Spleen (tissue), 11 donors: ENCODE results near the gene KPNA6. TPM values are rescaled to one million over a fixed set of nuclear protein-coding genes. Genes with fewer than 3 reads are reported as not detected.

Experiments used
- DNase-seq: peaks from one replicate; pipeline ENCODE4 v3.0.0-alpha.2; 2020
- H3K27ac ChIP-seq, 8 donors: fragments of 200-600 bp; sonication (generic) in 7 of 8; 1 replicate in 4 of 8; 2 replicates in 4 of 8; pipeline versions ENCODE4 v1.5.0 to v1.8.0; 2016 to 2021; ENCODE audit warnings: inconsistent platforms in 4 of 8, mild to moderate bottlenecking in 4 of 8, moderate library complexity in 1 of 8
- H3K27me3 ChIP-seq, 7 donors: fragments of 200-600 bp; sonication (generic) in 6 of 7; replicated peaks in 1 of 7; 1 replicate in 4 of 7; 2 replicates in 3 of 7; pipeline versions ENCODE4 v1.5.0 to v1.8.0; 2016 to 2021; ENCODE audit warnings: inconsistent platforms in 3 of 7, mild to moderate bottlenecking in 1 of 7
- H3K36me3 ChIP-seq, 6 donors: fragments of 200-600 bp; sonication (generic) in 5 of 6; 1 replicate in 4 of 6; 2 replicates in 2 of 6; pipeline versions ENCODE4 v1.5.0 to v1.8.0; 2016 to 2021; ENCODE audit warnings: inconsistent platforms in 2 of 6
- H3K4me1 ChIP-seq, 6 donors: fragments of 200-600 bp; sonication (generic) in 5 of 6; 1 replicate in 3 of 6; 2 replicates in 3 of 6; pipeline versions ENCODE4 v1.5.0 to v1.8.0; 2016 to 2021; ENCODE audit warnings: inconsistent platforms in 3 of 6
- H3K4me3 ChIP-seq, 8 donors: fragments of 200-600 bp; sonication (generic) in 7 of 8; 1 replicate in 4 of 8; 2 replicates in 4 of 8; pipeline versions ENCODE4 v1.5.0 to v1.8.0; 2016 to 2021; ENCODE audit warnings: inconsistent platforms in 4 of 8, mild to moderate bottlenecking in 4 of 8, moderate library complexity in 2 of 8
- H3K9me3 ChIP-seq, 8 donors: fragments of 200-600 bp; sonication (generic) in 7 of 8; 1 replicate in 4 of 8; 2 replicates in 4 of 8; pipeline versions ENCODE4 v1.5.0 to v1.8.0; 2016 to 2021; ENCODE audit warnings: inconsistent platforms in 4 of 8
- POLR2A ChIP-seq, 3 donors: fragments of 450-650 bp; IDR thresholded peaks; one replicate each; pipeline ENCODE4 v1.5.1; 2017; ENCODE audit warnings: antibody characterized with exemption in 3 of 3, mild to moderate bottlenecking in 1 of 3
- POLR2AphosphoS5 ChIP-seq, 3 donors: sonication (generic); formaldehyde crosslinking; IDR thresholded peaks; one replicate each; pipeline ENCODE4 v1.5.1; 2017; ENCODE audit warnings: antibody characterized with exemption in 3 of 3
- WGBS, 5 donors: extraction: QIAGEN DNeasy Blood & Tissue Kit in 3 of 5; methylation state at CpG; one replicate each; pipeline versions ENCODE4 v1.1.5 to v1.1.7; 2013 to 2018; 5-methylcytosine and 5-hydroxymethylcytosine counted together
- intact Hi-C: fragments of 100-400 bp; cut with DNase I; formaldehyde crosslinking; loops from one replicate; pipeline ENCODE4 v1.15.0; 2023; ENCODE audit warnings: low total_unique reads
- polyA plus RNA-seq, 3 donors: library from polyadenylated mRNA; stranded (reverse); fragments of 200-250 nt; gene quantifications; one replicate each; pipeline ENCODE4 v1.2.1, GENCODE V29; 2013
- total RNA-seq, 7 donors: library from RNA; depleted of rRNA in 3 of 7; stranded (reverse); fragments of >200 nt in 3 of 7; fragmentation: NEBNext Ultra II Directional in 4 of 7; extraction: Animal tissue kit (Norgen Biotek cat#: 25700) in 4 of 7; gene quantifications; one replicate each; pipeline versions ENCODE4 v1.1.0 to v1.2.1, GENCODE V29; 2016 to 2021
- TF ChIP-seq, protein P1 (sequence below), 11 experiments: fragments of 200-600 bp in 7 of 11; fragments of 450-650 bp in 4 of 11; sonication (generic) in 4 of 11; IDR thresholded peaks in 8 of 11; conservative IDR thresholded peaks in 3 of 11; 1 replicate in 7 of 11; 2 replicates in 4 of 11; pipeline versions ENCODE4 v1.4.0 to v1.8.0; 2016 to 2021; ENCODE audit warnings: antibody characterized with exemption in 11 of 11, inconsistent platforms in 4 of 11, mild to moderate bottlenecking in 1 of 11
- donor health status: healthy with polysubstance abuse.
- donor health status: DM: no; HTN: no; CAD: no; lungs with moderate emphysema.
- donor health status: DM: no; HTN: no; CAD: no.
- donor health status: Bipolar disorder and iron deficiency.
- donor health status: healthy.
- donor health status: DM: no; HTN: no; CAD: no.
- donor health status: DM: yes; HTN: yes; CAD: no.

Gene KPNA6
- total and polyA plus RNA-seq, 10 donors = 3.5 to 57.1 (median 38.2) TPM

DNA sequence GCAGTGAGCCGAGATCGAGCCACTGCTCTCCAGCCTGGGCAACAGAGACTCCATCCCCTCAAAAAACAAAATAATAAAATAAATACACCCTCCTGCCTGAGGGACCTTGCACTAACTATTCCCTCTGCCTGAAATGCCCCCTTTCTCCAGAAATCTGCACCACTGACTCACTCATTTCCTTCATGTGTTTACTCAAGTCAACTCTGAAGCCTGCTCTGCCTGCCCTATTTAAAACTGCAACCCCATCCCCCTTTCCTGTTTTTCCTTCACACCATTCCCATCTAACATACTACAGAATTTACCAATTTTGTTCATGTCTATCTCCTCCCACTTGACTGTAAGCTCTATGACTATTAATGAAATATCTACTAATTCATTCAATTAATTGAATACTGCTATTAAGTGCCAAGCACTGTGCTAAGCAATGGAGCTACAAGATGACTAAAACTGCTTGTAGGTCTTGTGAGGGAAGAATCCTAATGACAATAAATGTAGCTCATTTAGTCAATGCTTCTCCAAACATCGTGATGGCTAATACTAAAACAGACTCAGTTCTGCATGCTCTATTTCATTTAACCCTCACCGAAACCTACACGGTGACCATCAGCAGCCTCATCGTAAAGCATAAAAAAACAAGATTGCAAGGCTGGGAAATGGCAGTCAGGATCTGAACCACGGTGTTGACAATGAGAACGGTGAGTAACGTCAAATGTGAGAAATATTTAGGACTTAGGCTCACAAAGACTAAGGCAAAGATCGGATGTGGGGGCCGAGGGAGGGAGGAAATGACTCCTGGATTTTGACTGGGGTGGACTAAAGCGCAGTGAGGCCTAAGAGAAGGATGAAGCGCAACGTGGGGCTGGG, 35.9 kb upstream of the KPNA6 start:
- DNase-seq = no peak
- Histone ChIP-seq H3K4me3 (peak overlapping the region; percentile 50 to 91 (median 69)), H3K9me3 (no peaks in the 10 kb centered on the region), H3K27ac (peak overlapping the region; percentile 66 to 96 (median 92)), H3K36me3 (peaks cover 0 to 22% (median 16%) of the 10 kb centered on the region in 6 donors), H3K27me3 (no peaks in the 10 kb centered on the region), H3K4me1 (peaks cover 15 to 73% (median 32%) of the 10 kb centered on the region in 6 donors)
- intact Hi-C loops = no loop called here
- TF ChIP-seq POLR2A (IDR thresholded peaks at IDR 0.05) (no peak), POLR2AphosphoS5 (IDR thresholded peaks at IDR 0.05) (no peak)
- TF ChIP-seq, protein P1, sequence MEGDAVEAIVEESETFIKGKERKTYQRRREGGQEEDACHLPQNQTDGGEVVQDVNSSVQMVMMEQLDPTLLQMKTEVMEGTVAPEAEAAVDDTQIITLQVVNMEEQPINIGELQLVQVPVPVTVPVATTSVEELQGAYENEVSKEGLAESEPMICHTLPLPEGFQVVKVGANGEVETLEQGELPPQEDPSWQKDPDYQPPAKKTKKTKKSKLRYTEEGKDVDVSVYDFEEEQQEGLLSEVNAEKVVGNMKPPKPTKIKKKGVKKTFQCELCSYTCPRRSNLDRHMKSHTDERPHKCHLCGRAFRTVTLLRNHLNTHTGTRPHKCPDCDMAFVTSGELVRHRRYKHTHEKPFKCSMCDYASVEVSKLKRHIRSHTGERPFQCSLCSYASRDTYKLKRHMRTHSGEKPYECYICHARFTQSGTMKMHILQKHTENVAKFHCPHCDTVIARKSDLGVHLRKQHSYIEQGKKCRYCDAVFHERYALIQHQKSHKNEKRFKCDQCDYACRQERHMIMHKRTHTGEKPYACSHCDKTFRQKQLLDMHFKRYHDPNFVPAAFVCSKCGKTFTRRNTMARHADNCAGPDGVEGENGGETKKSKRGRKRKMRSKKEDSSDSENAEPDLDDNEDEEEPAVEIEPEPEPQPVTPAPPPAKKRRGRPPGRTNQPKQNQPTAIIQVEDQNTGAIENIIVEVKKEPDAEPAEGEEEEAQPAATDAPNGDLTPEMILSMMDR (IDR thresholded peaks at IDR 0.05 in 8 of 11, conservative IDR thresholded peaks at IDR 0.05 in 3 of 11) = no peak
- 15 to 17% (median 16%) methylated on average over 14 of the region's 14 CpGs for WGBS, 5 donors

DNA sequence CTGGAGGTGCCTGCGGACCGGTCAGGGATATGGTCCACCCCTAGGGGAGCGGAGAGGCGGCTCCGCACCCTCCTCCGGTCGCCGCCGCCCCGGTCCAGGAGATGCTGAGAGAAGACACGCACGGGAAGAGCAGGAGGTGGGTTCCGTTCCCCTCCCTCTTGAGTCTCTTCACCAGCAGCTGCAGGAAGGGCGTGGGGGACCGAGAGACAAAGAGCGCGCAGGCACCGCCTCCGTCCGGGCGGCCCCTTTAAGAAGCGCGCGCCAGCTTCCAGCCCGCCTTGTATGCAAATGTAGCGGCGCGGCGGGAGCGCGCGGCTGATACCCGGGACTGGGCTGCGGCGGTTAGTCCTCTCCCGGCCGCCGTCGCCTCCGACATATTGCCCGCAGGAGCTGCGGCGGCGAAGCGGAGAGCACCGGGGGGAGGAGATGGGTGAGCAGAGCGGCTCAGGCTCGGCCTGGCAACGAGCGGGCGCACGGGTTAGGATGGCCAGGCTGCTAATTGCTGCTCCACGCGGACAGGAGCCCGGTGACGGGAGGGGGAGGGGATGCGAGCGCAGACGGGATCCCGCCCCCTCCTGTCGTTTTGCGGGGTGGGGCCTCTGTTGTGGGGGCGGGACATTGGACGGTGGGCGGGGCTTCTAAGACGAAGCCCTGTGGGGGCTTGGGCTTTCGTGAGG, 35.1 kb upstream of the KPNA6 start, which contains the start of gene TMEM39B:
TSS of gene TMEM39B (plus strand) at position 318 of the 677 bp plus-strand sequence. CDS start at position 427, 109 bp downstream.
- TF ChIP-seq, protein P1 (IDR thresholded peaks at IDR 0.05 in 8 of 11, conservative IDR thresholded peaks at IDR 0.05 in 3 of 11) = peak in 2 of 11 experiments; percentile 8 to 20
- no peak for TF ChIP-seq POLR2A (IDR thresholded peaks at IDR 0.05)
- peak; percentile 91 to 97 (median 93) for TF ChIP-seq POLR2AphosphoS5 (IDR thresholded peaks at IDR 0.05)
- 0% methylated on average over 32 to 67 of the region's 67 CpGs for WGBS, 5 donors
- peak within 1 kb of the TSS; percentile 50 to 91 (median 69) for H3K4me3 ChIP-seq

DNA sequence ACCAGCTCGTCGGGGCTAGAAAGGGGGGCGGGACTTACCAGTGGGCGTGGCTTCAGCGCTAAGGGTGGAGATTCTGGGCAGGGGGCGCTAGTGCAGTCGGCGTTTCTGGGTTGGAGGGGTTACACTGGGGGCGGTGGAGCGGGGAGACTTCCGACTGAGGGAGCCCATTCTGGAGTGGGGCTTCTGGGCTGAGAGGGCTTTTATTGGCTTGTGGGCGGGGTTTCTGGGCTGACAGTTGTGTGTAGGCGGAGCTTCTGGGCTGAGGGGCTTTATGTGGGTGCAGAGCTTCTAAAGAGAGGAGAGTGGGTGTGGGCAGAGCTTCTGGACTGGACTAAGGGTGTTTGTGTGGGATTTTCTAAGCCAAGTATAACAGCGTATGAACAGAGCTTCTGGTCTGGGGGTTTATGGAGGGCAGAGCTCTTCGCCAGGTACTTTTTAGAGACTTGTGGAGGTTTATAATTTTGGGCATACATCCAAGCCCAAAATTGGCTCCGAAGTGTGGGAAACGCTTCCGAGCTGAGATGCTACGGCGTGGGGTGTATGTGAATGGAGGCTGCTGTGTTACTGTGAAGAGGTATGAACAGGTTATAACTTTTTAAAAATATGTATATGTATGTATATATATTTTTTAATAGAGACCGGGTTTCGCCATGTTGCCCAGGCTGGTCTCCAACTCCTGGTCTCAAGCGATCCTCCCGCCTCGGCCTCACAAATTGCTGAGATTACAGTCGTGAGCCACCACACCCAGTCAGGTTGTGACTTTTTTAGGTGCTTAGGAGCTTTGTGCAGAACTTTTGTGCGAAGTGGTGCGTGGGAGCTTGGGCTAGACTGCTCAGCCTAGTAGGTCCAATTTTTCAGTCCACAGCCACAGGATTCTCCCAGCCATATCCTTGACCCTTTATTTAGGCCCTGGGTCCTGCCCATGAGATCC, 34.3 kb upstream of the KPNA6 start:
- Histone ChIP-seq H3K36me3 (peaks cover 0 to 38% (median 31%) of the 10 kb centered on the region in 6 donors), H3K4me1 (peaks cover 12 to 58% (median 23%) of the 10 kb centered on the region in 6 donors), H3K27me3 (no peaks in the 10 kb centered on the region), H3K4me3 (peak overlapping the region; percentile 50 to 91 (median 69)), H3K9me3 (no peaks in the 10 kb centered on the region), H3K27ac (peak overlapping the region; percentile 66 to 96 (median 92))
- no peak for TF ChIP-seq POLR2A (IDR thresholded peaks at IDR 0.05)
- TF ChIP-seq, protein P1 (IDR thresholded peaks at IDR 0.05 in 8 of 11, conservative IDR thresholded peaks at IDR 0.05 in 3 of 11) = peak in 2 of 11 experiments; percentile 13 to 25
- intact Hi-C loops = no loop called here
- 37 to 56% (median 42%) methylated on average over 19 to 28 of the region's 28 CpGs for WGBS, 5 donors
- peak; percentile 69 for DNase-seq

More for the DNA sequence above, 35.1 kb upstream of the KPNA6 start, which contains the start of gene TMEM39B:
- Histone ChIP-seq H3K27ac (peak within 1 kb of the TSS; percentile 66 to 96 (median 92)), H3K9me3 (no peaks in the 10 kb centered on the region), H3K4me1 (peaks cover 12 to 65% (median 27%) of the 10 kb centered on the region in 6 donors), H3K27me3 (no peaks in the 10 kb centered on the region), H3K36me3 (peaks cover 0 to 30% (median 23%) of the 10 kb centered on the region in 6 donors)
- intact Hi-C loops = no loop called here
- peak; percentile 100 for DNase-seq
